GM23338 (cell line): ENCODE data around the gene XXYLT1.

Source experiments
- CREB1 ChIP-seq: fragments of 250-450 bp; sonication (Bioruptor Pico); IDR thresholded peaks from 2 replicates; pipeline ENCODE4 v1.5.0; 2020; ENCODE audit warnings: low read depth, mild to moderate bottlenecking, moderate library complexity
- EZH2 ChIP-seq: fragments of 200-600 bp; sonication (generic); IDR thresholded peaks from one replicate; pipeline ENCODE4 v1.8.0; 2017; ENCODE audit warnings: antibody characterized with exemption, mild to moderate bottlenecking, low read depth; ENCODE audit not compliant: unreplicated experiment
- EZH2phosphoT487 ChIP-seq: fragments of 200-600 bp; sonication (generic); IDR thresholded peaks from one replicate; pipeline ENCODE4 v1.8.1; 2018; ENCODE audit warnings: antibody characterized with exemption; ENCODE audit not compliant: unreplicated experiment
- POLR2AphosphoS5 ChIP-seq: IDR thresholded peaks from 2 replicates; pipeline ENCODE4 v1.6.1; 2016; ENCODE audit warnings: antibody characterized with exemption, low read depth
- STAT1 ChIP-seq: IDR thresholded peaks from one replicate; pipeline ENCODE4 v1.6.1; 2016; ENCODE audit warnings: antibody characterized with exemption; ENCODE audit not compliant: unreplicated experiment
- ZNF114 ChIP-seq: fragments of 250-450 bp; sonication (Bioruptor Pico); IDR thresholded peaks from 2 replicates; pipeline ENCODE4 v1.5.0; 2020; ENCODE audit warnings: mild to moderate bottlenecking, moderate library complexity
- TF ChIP-seq, protein P1 (sequence below), 2 experiments: fragments of 200-600 bp in 1 of 2; sonication (generic) in 1 of 2; conservative IDR thresholded peaks; 2 replicates each; pipeline versions ENCODE4 v1.5.1 to v1.6.1; 2016 to 2017; ENCODE audit warnings: antibody characterized with exemption in 2 of 2, low read depth in 2 of 2, mild to moderate bottlenecking in 2 of 2, moderate library complexity in 1 of 2
- TF ChIP-seq, protein P2 (sequence below): IDR thresholded peaks from one replicate; pipeline ENCODE4 v1.6.1; 2018; ENCODE audit warnings: antibody characterized with exemption; ENCODE audit not compliant: unreplicated experiment
- TF ChIP-seq, protein P3 (sequence below): IDR thresholded peaks from 2 replicates; pipeline ENCODE4 v1.6.1; 2016; ENCODE audit warnings: antibody characterized with exemption

- TF ChIP-seq, protein P1, sequence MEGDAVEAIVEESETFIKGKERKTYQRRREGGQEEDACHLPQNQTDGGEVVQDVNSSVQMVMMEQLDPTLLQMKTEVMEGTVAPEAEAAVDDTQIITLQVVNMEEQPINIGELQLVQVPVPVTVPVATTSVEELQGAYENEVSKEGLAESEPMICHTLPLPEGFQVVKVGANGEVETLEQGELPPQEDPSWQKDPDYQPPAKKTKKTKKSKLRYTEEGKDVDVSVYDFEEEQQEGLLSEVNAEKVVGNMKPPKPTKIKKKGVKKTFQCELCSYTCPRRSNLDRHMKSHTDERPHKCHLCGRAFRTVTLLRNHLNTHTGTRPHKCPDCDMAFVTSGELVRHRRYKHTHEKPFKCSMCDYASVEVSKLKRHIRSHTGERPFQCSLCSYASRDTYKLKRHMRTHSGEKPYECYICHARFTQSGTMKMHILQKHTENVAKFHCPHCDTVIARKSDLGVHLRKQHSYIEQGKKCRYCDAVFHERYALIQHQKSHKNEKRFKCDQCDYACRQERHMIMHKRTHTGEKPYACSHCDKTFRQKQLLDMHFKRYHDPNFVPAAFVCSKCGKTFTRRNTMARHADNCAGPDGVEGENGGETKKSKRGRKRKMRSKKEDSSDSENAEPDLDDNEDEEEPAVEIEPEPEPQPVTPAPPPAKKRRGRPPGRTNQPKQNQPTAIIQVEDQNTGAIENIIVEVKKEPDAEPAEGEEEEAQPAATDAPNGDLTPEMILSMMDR (conservative IDR thresholded peaks at IDR 0.05; ENCODE audit: low read depth in 2 of 2) = no peak
- no peak for TF ChIP-seq POLR2AphosphoS5
- TF ChIP-seq STAT1 = no peak
- TF ChIP-seq ZNF114 (CRISPR knock-in tag) = no peak
- TF ChIP-seq, protein P2, sequence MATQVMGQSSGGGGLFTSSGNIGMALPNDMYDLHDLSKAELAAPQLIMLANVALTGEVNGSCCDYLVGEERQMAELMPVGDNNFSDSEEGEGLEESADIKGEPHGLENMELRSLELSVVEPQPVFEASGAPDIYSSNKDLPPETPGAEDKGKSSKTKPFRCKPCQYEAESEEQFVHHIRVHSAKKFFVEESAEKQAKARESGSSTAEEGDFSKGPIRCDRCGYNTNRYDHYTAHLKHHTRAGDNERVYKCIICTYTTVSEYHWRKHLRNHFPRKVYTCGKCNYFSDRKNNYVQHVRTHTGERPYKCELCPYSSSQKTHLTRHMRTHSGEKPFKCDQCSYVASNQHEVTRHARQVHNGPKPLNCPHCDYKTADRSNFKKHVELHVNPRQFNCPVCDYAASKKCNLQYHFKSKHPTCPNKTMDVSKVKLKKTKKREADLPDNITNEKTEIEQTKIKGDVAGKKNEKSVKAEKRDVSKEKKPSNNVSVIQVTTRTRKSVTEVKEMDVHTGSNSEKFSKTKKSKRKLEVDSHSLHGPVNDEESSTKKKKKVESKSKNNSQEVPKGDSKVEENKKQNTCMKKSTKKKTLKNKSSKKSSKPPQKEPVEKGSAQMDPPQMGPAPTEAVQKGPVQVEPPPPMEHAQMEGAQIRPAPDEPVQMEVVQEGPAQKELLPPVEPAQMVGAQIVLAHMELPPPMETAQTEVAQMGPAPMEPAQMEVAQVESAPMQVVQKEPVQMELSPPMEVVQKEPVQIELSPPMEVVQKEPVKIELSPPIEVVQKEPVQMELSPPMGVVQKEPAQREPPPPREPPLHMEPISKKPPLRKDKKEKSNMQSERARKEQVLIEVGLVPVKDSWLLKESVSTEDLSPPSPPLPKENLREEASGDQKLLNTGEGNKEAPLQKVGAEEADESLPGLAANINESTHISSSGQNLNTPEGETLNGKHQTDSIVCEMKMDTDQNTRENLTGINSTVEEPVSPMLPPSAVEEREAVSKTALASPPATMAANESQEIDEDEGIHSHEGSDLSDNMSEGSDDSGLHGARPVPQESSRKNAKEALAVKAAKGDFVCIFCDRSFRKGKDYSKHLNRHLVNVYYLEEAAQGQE = no peak
- TF ChIP-seq CREB1 = no peak
- TF ChIP-seq, protein P3, sequence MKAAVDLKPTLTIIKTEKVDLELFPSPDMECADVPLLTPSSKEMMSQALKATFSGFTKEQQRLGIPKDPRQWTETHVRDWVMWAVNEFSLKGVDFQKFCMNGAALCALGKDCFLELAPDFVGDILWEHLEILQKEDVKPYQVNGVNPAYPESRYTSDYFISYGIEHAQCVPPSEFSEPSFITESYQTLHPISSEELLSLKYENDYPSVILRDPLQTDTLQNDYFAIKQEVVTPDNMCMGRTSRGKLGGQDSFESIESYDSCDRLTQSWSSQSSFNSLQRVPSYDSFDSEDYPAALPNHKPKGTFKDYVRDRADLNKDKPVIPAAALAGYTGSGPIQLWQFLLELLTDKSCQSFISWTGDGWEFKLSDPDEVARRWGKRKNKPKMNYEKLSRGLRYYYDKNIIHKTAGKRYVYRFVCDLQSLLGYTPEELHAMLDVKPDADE = no peak
- no peak for TF ChIP-seq EZH2phosphoT487
- TF ChIP-seq EZH2 = no peak
Observed at GRCh38 chr3:195207731-195208130, 63.2 kb downstream of the XXYLT1 start.
